ENCODE data around the gene PKDCC.

GRCh38 chr2:42096869-42097591 lies 49.2 kb downstream of the PKDCC start:
- TF ChIP-seq CTCF (conservative IDR thresholded peaks at IDR 0.05; ENCODE audit: low read depth, low read length), result no peak
- TF ChIP-seq EZH2 (IDR thresholded peaks at IDR 0.05; ENCODE audit: borderline replicate concordance, low read depth, low read length, poor library complexity, severe bottlenecking), result no peak
